CD4-positive, alpha-beta memory T cell (primary cell): ENCODE results near the gene FIGNL2. TPM values are rescaled to one million over a fixed set of nuclear protein-coding genes. Genes with fewer than 3 reads are reported as not detected.

Experiments used
- CTCF ChIA-PET: fragments of 350-600 bp; sonication (Branson Sonifier 250); formaldehyde crosslinking; loops from one replicate; lab custom pipeline; 2021; ENCODE audit warnings: inconsistent platforms; ENCODE audit not compliant: partially characterized antibody; lab: Charles Lee
- POLR2A ChIA-PET: fragments of 350-600 bp; sonication (Branson Sonifier 250); formaldehyde crosslinking; loops from one replicate; lab custom pipeline; 2021; ENCODE audit not compliant: partially characterized antibody; lab: Charles Lee
- DNase-seq, 5 donors: peaks; one replicate each; pipeline versions ENCODE4 v3.0.0 to v3.0.0-alpha.2; 2020 to 2022; ENCODE audit warnings: mixed read lengths in 1 of 5
- H3K27ac ChIP-seq: one replicate; pipeline ENCODE4 v1.7.0; 2013; ENCODE audit warnings: low read depth, low read length
- H3K27me3 ChIP-seq: 2 replicates; pipeline ENCODE4 v1.7.0; 2013; ENCODE audit warnings: mild to moderate bottlenecking, low read length, moderate library complexity; ENCODE audit not compliant: insufficient read depth
- H3K36me3 ChIP-seq: 2 replicates; pipeline ENCODE4 v1.7.0; 2013; ENCODE audit warnings: mild to moderate bottlenecking, low read length, moderate library complexity; ENCODE audit not compliant: insufficient read depth
- H3K4me1 ChIP-seq: 2 replicates; pipeline ENCODE4 v1.7.0; 2013; ENCODE audit warnings: mild to moderate bottlenecking, low read length, moderate library complexity; ENCODE audit not compliant: insufficient read depth
- H3K4me3 ChIP-seq, 2 donors: one replicate each; pipeline ENCODE4 v1.7.0; 2013; ENCODE audit warnings: low read length in 2 of 2, mild to moderate bottlenecking in 1 of 2
- H3K9me3 ChIP-seq, 2 donors: one replicate each; pipeline ENCODE4 v1.7.0; 2013; ENCODE audit warnings: low read length in 2 of 2, control low read depth in 1 of 2; ENCODE audit not compliant: control insufficient read depth in 1 of 2
- H3K27ac Mint-ChIP-seq, 7 donors: one replicate each; pipeline ENCODE4 v1.8.0; 2020 to 2021; ENCODE audit warnings: mixed read lengths in 7 of 7, mild to moderate bottlenecking in 6 of 7, inconsistent platforms in 3 of 7, moderate library complexity in 3 of 7
- H3K27me3 Mint-ChIP-seq, 2 donors: one replicate each; pipeline ENCODE4 v1.8.0; 2020 to 2021; ENCODE audit warnings: mixed read lengths in 2 of 2
- H3K36me3 Mint-ChIP-seq, 2 donors: one replicate each; pipeline ENCODE4 v1.8.0; 2020 to 2021; ENCODE audit warnings: mixed read lengths in 2 of 2, inconsistent platforms in 1 of 2, mild to moderate bottlenecking in 1 of 2
- H3K4me1 Mint-ChIP-seq, 4 donors: one replicate each; pipeline ENCODE4 v1.8.0; 2020 to 2021; ENCODE audit warnings: mixed read lengths in 4 of 4, mild to moderate bottlenecking in 1 of 4
- H3K4me3 Mint-ChIP-seq, 8 donors: one replicate each; pipeline ENCODE4 v1.8.0; 2020 to 2021; ENCODE audit warnings: mixed read lengths in 8 of 8, mild to moderate bottlenecking in 7 of 8, moderate library complexity in 6 of 8, inconsistent platforms in 3 of 8
- H3K9me3 Mint-ChIP-seq, 8 donors: one replicate each; pipeline ENCODE4 v1.8.0; 2020 to 2021; ENCODE audit warnings: mixed read lengths in 8 of 8, mild to moderate bottlenecking in 5 of 8, inconsistent platforms in 3 of 8, moderate library complexity in 1 of 8
- intact Hi-C: fragments of 100-400 bp; cut with micrococcal nuclease; formaldehyde crosslinking; loops from one replicate; pipeline ENCODE4 v1.15.1; 2023
- polyA plus RNA-seq, 2 donors: library from polyadenylated mRNA; unstranded; fragments of 300-500 nt; fragmentation: Illumina TruSeq; gene quantifications; one replicate each; pipeline ENCODE4 v1.2.3, GENCODE V29; 2021
- total RNA-seq, 2 experiments: library from RNA; stranded (reverse); gene quantifications; one replicate each; pipeline ENCODE4 v1.2.3, GENCODE V29; 2021

Gene FIGNL2
- total and polyA plus RNA-seq, 4 experiments from 2014 or later = 0.10 to 1.5 (median 1.2) TPM; not detected in 1

GRCh38 chr12:51820526-51821439 lies 27.7 kb downstream of the FIGNL2 start:
- H3K36me3 ChIP-seq = no peaks in the 10 kb centered on the region
- H3K36me3 Mint-ChIP-seq = no peaks in the 10 kb centered on the region
- H3K4me1 ChIP-seq = peaks cover 8% of the 10 kb centered on the region
- DNase-seq = peak; percentile 73 to 80 (median 75)
- ChIA-PET POLR2A (interaction anchor here (0.7 to 1.7 kb wide), 11 partner anchors 11 to 1805 kb away, joined by 3 to 18 read pairs (median 3); partner anchors contain the start of genes ATF7, ATG101 and POU6F1), CTCF (interaction anchor here (0.9 to 3.0 kb wide), 6 partner anchors 10 to 400 kb away, joined by 3 to 9 read pairs (median 4); no protein-coding TSS in a partner anchor)
- H3K27ac Mint-ChIP-seq = peak overlapping the region in 1 of 7 donors; percentile 52
- peaks cover 7 to 24% (median 12%) of the 10 kb centered on the region in 4 donors for H3K4me1 Mint-ChIP-seq
- H3K27me3 ChIP-seq = no peaks in the 10 kb centered on the region
- H3K4me3 Mint-ChIP-seq = peak overlapping the region; percentile 29 to 80 (median 72)
- intact Hi-C loops = loop anchor here (1.0 to 5.0 kb wide), 2 partner anchors 57 to 131 kb away; partner anchors contain the start of gene ACVR1B
- no peaks in the 10 kb centered on the region for H3K9me3 ChIP-seq
- no peaks in the 10 kb centered on the region for H3K9me3 Mint-ChIP-seq
- peak overlapping the region; percentile 52 for H3K27ac ChIP-seq
- no peaks in the 10 kb centered on the region for H3K27me3 Mint-ChIP-seq
- H3K4me3 ChIP-seq = peak overlapping the region in 1 of 2 donors; percentile 45

- Histone ChIP-seq H3K4me1 (peaks cover 8% of the 10 kb centered on the region), H3K4me3 (peak overlapping the region in 1 of 2 donors; percentile 45), H3K27ac (peak overlapping the region; percentile 4), H3K36me3 (no peaks in the 10 kb centered on the region), H3K27me3 (no peaks in the 10 kb centered on the region), H3K9me3 (no peaks in the 10 kb centered on the region)
- Mint-ChIP-seq H3K27me3 (peaks cover 2% of the 10 kb centered on the region in 2 donors), H3K4me3 (peak overlapping the region; percentile 65 to 80 (median 72)), H3K27ac (peak overlapping the region in 1 of 7 donors; percentile 68), H3K36me3 (no peaks in the 10 kb centered on the region), H3K4me1 (peaks cover 7 to 32% (median 18%) of the 10 kb centered on the region in 4 donors), H3K9me3 (peaks cover 0 to 4% (median 0%) of the 10 kb centered on the region in 8 donors)
- POLR2A ChIA-PET = interaction anchor here (0.5 to 1.7 kb wide), 7 partner anchors 12 to 1597 kb away, joined by 3 to 18 read pairs (median 3); partner anchors contain the start of gene POU6F1
- intact Hi-C loops = loop anchor here (1.0 to 5.0 kb wide), 2 partner anchors 57 to 131 kb away; partner anchors contain the start of gene ACVR1B
- no peak for DNase-seq
- CTCF ChIA-PET = interaction anchor here (1.1 to 3.0 kb wide), 3 partner anchors 13 to 399 kb away, joined by 3 to 9 read pairs (median 5); no protein-coding TSS in a partner anchor
These were observed 28.6 kb downstream of the FIGNL2 start for GRCh38 chr12:51819736-51820525.

GRCh38 chr12:51818566-51819300 lies 29.8 kb downstream of the FIGNL2 start:
- peaks cover 2% of the 10 kb centered on the region in 2 donors for H3K27me3 Mint-ChIP-seq
- H3K36me3 Mint-ChIP-seq = no peaks in the 10 kb centered on the region
- no peaks in the 10 kb centered on the region for H3K36me3 ChIP-seq
- H3K27me3 ChIP-seq = no peaks in the 10 kb centered on the region
- peaks cover 0 to 4% (median 0%) of the 10 kb centered on the region in 8 donors for H3K9me3 Mint-ChIP-seq
- ChIA-PET POLR2A (no interaction called here), CTCF (interaction anchor here (3.0 kb wide), 1 partner anchor 398 kb away, joined by 9 read pairs; no protein-coding TSS in a partner anchor)
- intact Hi-C loops = no loop called here
- H3K27ac Mint-ChIP-seq = no peak overlapping the region
- H3K4me1 ChIP-seq = peaks cover 11% of the 10 kb centered on the region
- peaks cover 7 to 30% (median 20%) of the 10 kb centered on the region in 4 donors for H3K4me1 Mint-ChIP-seq
- no peak overlapping the region for H3K4me3 ChIP-seq
- H3K27ac ChIP-seq = no peak overlapping the region
- no peak for DNase-seq
- H3K9me3 ChIP-seq = no peaks in the 10 kb centered on the region
- peak overlapping the region in 4 of 8 donors; percentile 21 to 53 (median 32) for H3K4me3 Mint-ChIP-seq

GRCh38 chr12:51818086-51818485 lies 30.4 kb downstream of the FIGNL2 start:
- ChIA-PET POLR2A (no interaction called here), CTCF (interaction anchor here (3.0 kb wide), 1 partner anchor 397 kb away, joined by 9 read pairs; no protein-coding TSS in a partner anchor)
- H3K9me3 Mint-ChIP-seq = peaks cover 0 to 4% (median 0%) of the 10 kb centered on the region in 8 donors
- DNase-seq = no peak
- H3K4me3 ChIP-seq = no peak overlapping the region
- no peaks in the 10 kb centered on the region for H3K36me3 ChIP-seq
- H3K4me1 Mint-ChIP-seq = peaks cover 5 to 29% (median 17%) of the 10 kb centered on the region in 4 donors
- H3K4me3 Mint-ChIP-seq = no peak overlapping the region
- peaks cover 12% of the 10 kb centered on the region for H3K4me1 ChIP-seq
- no peaks in the 10 kb centered on the region for H3K27me3 ChIP-seq
- H3K27me3 Mint-ChIP-seq = peaks cover 2% of the 10 kb centered on the region in 2 donors
- intact Hi-C loops = no loop called here
- no peak overlapping the region for H3K27ac ChIP-seq
- no peaks in the 10 kb centered on the region for H3K36me3 Mint-ChIP-seq
- no peaks in the 10 kb centered on the region for H3K9me3 ChIP-seq
- H3K27ac Mint-ChIP-seq = no peak overlapping the region

- CTCF ChIA-PET = no interaction called here
- H3K27me3 ChIP-seq = no peaks in the 10 kb centered on the region
- H3K9me3 ChIP-seq = no peaks in the 10 kb centered on the region
These were observed 31.2 kb downstream of the FIGNL2 start for GRCh38 chr12:51817027-51817953.

More at GRCh38 chr12:51817027-51817953, 31.2 kb downstream of the FIGNL2 start:
- Mint-ChIP-seq H3K36me3 (no peaks in the 10 kb centered on the region), H3K9me3 (peaks cover 0 to 4% (median 0%) of the 10 kb centered on the region in 8 donors), H3K27ac (no peak overlapping the region), H3K4me3 (peak overlapping the region in 2 of 8 donors; percentile 24 to 26), H3K4me1 (peaks cover 5 to 29% (median 13%) of the 10 kb centered on the region in 4 donors), H3K27me3 (peaks cover 2% of the 10 kb centered on the region in 2 donors)
- DNase-seq = no peak
- H3K4me1 ChIP-seq = peaks cover 12% of the 10 kb centered on the region
- H3K36me3 ChIP-seq = no peaks in the 10 kb centered on the region
- H3K27ac ChIP-seq = no peak overlapping the region
- intact Hi-C loops = no loop called here
- H3K4me3 ChIP-seq = no peak overlapping the region
- POLR2A ChIA-PET = no interaction called here
